GM21423 (cell line): ENCODE measurements around the gene RHOJ.

Experiments used
- ATAC-seq: cut with Tn5 transposase; IDR thresholded peaks from one replicate; pipeline ENCODE4 v1.9.1; 2021; ENCODE audit warnings: mild to moderate bottlenecking, moderate library complexity; ENCODE audit not compliant: unreplicated experiment

The RHOJ gene

GRCh38 chr14:63205044-63205575 is 867 bp downstream of the RHOJ start:
- no peak for ATAC-seq

- ATAC-seq: no peak
These were observed 1.6 kb downstream of the RHOJ start for GRCh38 chr14:63205866-63206265.

GRCh38 chr14:63209160-63209559 is 4.9 kb downstream of the RHOJ start:
- no peak for ATAC-seq

- ATAC-seq: no peak
These were observed 6.6 kb downstream of the RHOJ start for GRCh38 chr14:63210812-63211211.

- ATAC-seq: no peak
These were observed 8.0 kb downstream of the RHOJ start for GRCh38 chr14:63212209-63212608.

DNA sequence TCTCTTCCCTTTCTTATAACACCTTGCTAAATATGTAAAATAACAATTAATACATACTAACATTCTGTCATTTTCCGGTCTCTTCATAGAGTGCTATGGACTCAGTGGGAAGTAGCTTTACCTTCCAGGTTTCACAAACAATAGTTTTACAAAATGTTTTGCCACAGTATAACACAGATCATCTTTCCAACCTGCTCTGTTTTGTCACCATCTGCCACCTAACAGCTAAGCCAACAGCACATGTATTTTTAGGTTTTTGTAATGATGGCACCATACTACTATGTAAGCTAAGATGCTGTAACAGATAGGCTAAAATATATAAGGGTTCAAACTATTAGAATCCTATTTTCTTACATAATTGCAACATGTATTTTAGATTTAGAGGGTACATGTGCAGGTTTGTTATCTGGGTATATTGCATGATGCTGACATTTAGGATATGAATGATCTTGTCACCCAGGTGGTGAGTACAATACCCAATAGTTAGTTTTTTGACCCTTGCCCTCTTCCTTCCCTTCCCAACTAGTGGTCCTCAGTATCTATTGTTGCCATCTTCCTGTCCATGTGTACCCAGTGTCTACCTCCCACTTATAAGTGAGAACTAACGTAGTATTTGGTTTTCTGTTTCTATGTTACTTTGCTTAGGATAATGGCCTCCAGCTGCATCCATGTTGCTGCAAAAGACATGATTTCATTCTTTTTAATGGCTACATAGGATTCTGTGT is 8.7 kb downstream of the RHOJ start:
- no peak for ATAC-seq

- no peak for ATAC-seq
These were observed 10.4 kb downstream of the RHOJ start for GRCh38 chr14:63214417-63215196.

DNA sequence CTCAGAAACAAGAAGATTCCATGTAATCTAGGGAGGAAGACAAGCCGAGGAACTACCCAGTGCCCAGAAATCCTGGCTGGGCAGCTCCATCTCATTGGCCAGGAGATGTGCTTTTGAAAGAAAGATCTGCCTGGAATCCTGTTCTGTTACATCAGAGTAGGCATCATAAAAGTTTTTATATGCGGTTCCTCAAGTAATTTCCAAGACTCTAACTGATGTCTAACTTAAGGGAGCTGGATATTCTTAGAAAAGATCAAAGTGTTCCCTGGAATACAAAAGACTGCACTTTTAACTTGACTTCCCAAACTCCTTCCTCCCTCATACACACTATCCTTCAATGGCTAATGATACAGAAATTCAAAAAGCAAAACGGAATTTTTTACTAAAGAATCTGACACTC is 16.3 kb downstream of the RHOJ start:
- no peak for ATAC-seq

DNA sequence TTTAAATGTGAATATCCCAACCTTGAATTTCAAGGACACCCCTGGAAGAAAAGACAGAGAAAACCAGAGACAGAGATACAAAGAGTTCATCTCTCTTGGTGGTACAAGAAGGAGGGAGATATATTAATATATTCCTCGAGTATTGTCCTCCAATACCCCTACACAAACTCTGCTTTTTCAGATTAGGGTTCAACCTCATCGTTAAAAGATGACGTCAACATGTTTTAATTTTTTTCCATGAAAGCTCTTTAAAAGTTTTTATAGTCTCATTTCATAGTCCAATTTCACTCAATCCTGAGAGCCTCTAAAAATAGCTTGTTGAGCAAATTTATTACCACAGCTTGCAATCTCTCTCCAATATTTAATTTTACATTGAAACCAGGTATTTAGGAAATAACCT is 19.4 kb downstream of the RHOJ start:
- no peak for ATAC-seq

DNA sequence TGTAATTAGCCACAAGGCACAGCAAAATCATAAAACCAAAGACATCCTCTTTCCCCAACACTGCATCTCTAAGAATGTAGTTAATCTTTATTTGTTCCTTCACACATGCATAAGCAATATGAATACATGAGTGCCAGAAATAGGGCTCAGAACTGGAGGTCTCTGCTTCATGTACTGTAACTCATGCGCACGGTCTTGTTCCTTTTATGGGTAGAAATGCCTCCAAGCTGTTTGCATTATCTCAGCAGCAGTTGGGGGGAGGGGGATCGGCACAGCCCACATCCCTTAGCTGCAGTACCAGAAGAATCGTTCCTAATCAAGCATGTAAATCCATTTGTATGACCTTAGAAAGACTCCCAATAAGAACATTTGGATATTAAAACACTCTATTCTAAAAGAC is 20.0 kb downstream of the RHOJ start:
- no peak for ATAC-seq

GRCh38 chr14:63228217-63228616 is 24.0 kb downstream of the RHOJ start:
- no peak for ATAC-seq

DNA sequence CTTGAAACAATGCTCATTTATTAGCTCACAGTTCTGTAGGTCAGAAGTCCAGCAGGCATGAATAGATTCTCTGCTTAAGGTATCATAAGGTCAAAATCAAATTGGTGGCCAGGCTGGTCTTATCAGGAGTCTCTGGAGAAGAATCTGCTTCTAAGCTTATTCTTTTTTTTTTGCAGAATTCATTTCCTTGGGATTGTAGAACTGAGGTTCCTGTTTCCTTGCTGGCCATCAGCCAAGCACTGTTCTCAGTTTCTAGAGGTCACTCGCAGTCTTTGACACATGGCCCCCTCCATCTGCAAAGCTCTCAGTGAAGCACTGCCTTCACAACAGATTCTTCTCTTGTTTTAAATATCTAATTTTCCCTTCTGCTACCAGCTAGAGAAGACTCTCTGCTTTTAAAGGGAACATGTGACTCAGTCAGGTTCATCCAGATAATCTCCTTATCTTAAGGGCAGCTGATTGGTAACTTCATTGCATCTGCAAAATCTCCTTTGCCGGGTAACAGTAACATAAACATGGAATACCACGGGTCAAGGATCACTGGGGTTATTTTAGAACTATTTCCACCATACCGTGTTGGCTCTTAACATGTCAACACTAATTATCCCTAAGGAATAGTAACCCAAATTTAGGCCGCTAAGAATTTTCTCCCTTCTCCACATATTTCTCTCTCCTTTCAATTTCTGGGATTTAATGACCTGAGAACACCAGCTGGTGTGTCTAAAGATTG is 25.3 kb downstream of the RHOJ start:
- no peak for ATAC-seq

GRCh38 chr14:63231766-63232165 is 27.5 kb downstream of the RHOJ start:
- no peak for ATAC-seq

GRCh38 chr14:63237791-63238190 is 33.5 kb downstream of the RHOJ start:
- no peak for ATAC-seq

GRCh38 chr14:63240221-63240620 is 36.0 kb downstream of the RHOJ start:
- ATAC-seq: no peak

- no peak for ATAC-seq
These were observed 36.9 kb downstream of the RHOJ start for GRCh38 chr14:63241096-63241495.

DNA sequence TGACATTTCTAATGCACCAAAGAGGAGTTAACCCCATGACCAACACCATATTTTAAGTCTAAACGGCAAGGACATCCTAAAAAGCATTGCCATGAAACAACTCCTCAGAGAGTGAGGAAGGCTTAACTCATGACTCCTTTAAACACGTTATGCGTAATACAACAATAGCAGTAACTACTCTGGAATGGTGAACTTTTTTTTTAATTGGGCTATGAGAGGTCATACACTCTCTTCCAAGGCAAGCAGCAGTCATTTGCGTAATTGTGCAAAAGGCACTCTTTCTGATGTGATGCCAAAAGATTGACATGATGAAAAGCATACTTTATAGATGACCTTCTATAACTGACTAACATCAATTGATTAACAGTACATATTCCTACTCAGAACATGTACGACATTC is 39.4 kb downstream of the RHOJ start:
- ATAC-seq: no peak

DNA sequence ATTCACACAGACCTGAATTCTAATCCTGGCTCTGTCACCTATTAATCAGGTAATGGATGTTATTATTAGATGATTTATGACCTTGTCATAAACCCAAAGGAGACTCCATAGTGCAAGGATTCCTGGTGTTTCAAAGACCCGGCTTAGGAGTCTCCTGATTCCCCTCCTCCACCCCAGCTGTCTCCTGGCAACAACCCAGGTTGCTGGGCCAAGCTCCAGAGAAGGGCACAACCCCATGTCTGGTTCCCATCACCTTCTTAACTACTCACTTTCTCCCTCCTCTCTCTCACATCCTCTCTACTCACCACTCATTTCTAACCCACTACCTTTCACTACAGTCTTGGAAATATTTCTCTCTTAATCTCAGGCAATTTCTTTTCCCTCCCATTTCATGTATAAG is 41.6 kb downstream of the RHOJ start:
- ATAC-seq: no peak

DNA sequence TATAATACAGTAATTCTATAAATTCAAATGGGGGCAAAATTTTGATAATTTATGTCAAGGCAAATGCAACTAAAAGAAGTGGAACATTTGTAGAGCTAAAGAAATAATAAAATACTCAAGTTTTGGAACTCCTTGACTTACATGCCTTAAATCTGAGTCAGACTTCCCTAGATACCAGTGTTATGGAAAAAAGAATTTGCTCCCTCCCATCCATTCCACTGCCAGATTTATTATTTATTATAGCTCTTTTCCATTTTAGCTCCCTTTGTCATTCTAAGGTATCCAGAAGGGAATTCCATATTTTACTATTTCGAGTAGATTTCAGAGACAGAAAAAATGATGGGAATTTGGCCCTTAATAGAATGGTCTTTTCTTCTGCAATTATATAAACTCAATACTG is 44.0 kb downstream of the RHOJ start:
- no peak for ATAC-seq

DNA sequence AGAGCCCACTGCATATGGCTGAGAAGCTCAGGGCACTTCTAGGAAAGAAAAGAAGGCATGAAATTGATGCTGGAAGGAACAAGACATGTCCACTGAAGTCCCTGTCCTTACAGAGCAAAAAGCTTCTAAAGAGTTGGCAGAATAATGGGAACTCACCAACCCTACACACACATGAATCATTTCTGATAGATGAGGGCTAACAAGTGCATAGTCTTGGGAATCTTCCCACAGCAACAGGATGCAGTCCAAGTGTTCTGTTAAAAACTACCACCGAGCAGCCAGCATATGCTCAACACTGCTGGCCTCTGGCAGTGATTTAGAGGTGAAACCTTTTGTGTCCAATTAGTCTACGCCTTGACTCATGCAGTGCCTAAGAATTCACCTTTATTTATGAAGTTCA is 44.8 kb downstream of the RHOJ start:
- no peak for ATAC-seq

DNA sequence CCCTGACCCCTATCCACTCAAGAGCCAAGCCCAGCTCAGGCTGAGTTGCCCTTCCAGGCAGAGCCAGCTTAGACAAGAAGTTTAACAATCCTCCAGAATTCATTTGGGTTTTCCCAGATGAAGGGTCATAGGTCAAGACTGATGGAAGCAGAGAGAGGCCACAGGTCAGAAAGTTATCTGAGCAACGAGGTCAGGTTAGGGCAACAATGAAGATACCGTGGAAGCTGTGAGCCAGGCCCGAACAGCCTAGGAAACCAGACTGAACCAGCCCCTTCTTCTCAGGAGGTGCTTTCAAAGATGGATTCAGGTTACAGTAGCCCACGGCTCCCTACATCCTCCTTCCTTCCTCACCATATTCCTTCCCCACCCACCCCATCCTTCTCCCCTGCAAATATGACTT is 53.1 kb downstream of the RHOJ start:
- ATAC-seq: no peak

GRCh38 chr14:63262446-63262845 is 58.2 kb downstream of the RHOJ start:
- no peak for ATAC-seq
